ENCODE data around the gene TGM1.

GRCh38 chr14:24264298-24264697 lies 1.3 kb upstream of the TGM1 start:
- TF ChIP-seq POLR2AphosphoS5 (IDR thresholded peaks at IDR 0.05) (no peak), CTCF (IDR thresholded peaks at IDR 0.05) (no peak), POLR2A (IDR thresholded peaks at IDR 0.05) (no peak)

All from sigmoid colon (tissue), 4 donors.